GM18505 (cell line): ENCODE data around the gene OR4L1.
"Not testable (repeated sequence)": the region's sequence is repeated elsewhere in the genome, so short reads cannot be mapped to it uniquely, and the experiment has no call there.

Source experiments
- ATAC-seq: cut with Tn5 transposase; IDR thresholded peaks from one replicate; pipeline ENCODE4 v1.9.1; 2021; ENCODE audit not compliant: unreplicated experiment
- POLR2A ChIP-seq: IDR thresholded peaks from 4 replicates; pipeline ENCODE4 v1.6.1; 2011; ENCODE audit warnings: borderline replicate concordance; ENCODE audit not compliant: insufficient read depth, insufficient read length; ENCODE audit errors: extremely low read depth

Gene OR4L1, protein sequence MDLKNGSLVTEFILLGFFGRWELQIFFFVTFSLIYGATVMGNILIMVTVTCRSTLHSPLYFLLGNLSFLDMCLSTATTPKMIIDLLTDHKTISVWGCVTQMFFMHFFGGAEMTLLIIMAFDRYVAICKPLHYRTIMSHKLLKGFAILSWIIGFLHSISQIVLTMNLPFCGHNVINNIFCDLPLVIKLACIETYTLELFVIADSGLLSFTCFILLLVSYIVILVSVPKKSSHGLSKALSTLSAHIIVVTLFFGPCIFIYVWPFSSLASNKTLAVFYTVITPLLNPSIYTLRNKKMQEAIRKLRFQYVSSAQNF

DNA sequence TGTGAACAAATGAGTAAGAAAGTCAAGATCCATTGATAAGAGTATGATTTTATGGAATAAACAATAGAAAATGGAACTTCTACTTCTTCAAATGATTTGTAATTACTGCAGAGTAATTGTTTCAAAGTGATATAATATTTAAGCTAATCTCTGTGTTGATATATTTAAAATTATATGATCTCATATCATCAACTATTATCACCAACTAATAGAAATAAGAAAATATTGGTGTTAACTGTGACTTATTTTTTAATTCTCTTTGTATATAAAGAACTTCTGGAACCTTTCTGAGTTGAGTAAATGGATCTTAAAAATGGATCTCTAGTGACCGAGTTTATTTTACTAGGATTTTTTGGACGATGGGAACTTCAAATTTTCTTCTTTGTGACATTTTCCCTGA is at the start of gene OR4L1:
TSS of gene OR4L1 (plus strand) at position 301 of the 400 bp plus-strand sequence. CDS start at position 301, 0 bp downstream.
- TF ChIP-seq POLR2A = no peak
- no peak for ATAC-seq

DNA sequence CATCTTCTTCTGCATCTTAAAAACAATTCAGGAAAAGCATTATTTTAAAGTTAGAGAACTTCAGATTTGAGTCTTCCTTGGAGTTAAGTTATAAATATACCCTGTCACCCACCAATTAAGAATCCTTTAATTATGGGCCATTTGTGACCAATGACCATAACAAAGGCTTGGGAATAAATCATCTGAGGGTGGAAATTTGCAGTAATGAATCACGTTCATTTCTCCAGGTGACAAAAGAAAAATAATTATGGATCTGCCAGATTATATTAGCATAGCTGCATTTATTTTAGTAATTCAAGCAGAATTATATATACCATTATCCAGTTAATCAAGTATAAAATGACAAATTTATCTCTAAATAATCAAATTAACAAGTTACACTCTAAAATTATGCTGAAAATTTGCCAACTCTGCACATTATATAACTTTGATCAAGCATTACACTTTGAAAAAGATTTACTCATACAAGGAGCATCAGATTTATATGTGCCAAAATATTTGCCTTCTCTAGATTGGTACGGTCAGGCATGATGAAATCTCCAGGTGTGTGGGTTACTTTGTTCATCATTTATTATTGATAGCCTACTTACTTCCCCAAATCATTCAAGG is 40.5 kb upstream of the OR4L1 start, which contains the start of gene OR4K14:
TSS of gene OR4K14 (minus strand) at position 51 of the 609 bp plus-strand sequence. CDS start 4,114 bp downstream, outside the sequence.
- ATAC-seq = no peak
- TF ChIP-seq POLR2A = no peak

DNA sequence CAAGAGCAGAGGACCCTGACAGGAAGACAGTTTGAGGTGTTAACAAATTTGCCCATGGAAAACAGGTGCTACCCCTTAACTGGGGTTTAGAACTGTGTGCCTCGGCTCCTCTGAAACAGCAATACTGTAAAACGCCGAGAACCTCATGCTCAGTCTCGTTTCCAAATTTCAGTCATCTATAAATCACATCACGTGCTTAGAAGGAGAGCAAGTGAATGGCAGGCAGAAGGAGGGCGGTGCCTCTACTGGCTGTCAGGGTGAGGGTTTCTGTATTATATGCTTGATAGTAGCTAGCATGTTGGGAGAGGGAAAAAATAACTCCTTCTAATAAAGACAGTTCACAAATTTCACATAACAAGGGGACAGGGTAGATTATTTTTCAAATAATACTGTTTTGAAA is 28.8 kb upstream of the OR4L1 start:
- no peak for ATAC-seq

DNA sequence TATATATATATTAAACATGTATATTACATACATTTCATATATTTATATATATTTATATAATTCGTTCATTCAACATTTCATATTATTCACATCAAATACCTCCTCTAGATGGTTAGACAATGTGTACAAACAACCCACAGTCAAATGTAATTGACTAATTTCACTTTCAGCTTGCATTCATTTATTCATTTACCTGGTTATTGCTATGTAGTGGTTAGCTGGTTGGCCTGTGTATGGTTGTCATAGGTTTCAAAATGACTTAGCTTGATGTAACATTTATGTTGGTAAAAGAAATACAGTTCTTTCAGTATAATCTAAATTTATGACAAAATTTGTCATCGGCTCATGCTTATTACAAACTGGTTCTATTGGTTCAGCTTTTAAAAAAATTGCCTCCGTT is 24.4 kb upstream of the OR4L1 start:
- ATAC-seq = no peak
- TF ChIP-seq POLR2A = no peak

More for the DNA sequence above, 28.8 kb upstream of the OR4L1 start:
- no peak for TF ChIP-seq POLR2A

DNA sequence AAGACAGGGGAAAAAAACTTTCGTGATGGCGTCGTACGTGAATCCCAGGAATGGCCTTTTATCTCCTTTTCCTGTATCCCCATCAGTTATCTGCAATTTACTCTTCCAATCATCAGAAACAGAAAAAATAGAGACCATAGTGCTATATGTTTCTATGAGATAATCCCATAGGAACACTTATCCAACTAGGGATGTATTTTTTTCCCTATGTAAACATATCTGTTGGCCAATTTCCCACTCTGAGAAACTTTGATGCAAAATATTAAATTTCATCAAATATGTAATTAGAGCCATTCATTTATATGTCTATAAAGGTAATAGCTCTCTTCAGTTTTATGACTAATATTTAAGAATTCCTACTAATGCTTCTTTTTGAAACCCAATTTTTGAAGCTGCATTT is 23.9 kb upstream of the OR4L1 start, which contains the start of gene OR4K13:
TSS of gene OR4K13 (minus strand) at position 101 of the 400 bp plus-strand sequence. CDS start 1,280 bp downstream, outside the sequence.
- no peak for ATAC-seq
- no peak for TF ChIP-seq POLR2A

DNA sequence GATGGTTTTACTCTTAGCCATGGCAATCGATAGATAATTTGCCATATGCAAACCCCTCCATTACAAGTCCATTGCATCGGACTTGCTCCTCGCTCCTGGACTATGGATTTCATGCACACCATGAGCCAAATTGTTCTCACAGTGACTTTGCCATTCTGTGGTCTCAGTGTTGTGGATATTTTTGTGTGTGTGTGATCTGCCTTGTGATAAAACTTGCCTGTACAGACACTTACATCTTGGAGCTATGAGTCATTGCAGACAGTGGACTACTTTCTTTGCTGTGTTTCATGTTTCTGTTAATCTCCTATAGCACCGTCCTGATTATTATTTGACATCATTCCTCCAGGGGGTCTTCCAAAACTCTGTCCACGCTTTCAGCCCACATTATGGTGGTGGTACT is 15.6 kb upstream of the OR4L1 start:
- TF ChIP-seq POLR2A = no peak
- ATAC-seq = no peak

DNA sequence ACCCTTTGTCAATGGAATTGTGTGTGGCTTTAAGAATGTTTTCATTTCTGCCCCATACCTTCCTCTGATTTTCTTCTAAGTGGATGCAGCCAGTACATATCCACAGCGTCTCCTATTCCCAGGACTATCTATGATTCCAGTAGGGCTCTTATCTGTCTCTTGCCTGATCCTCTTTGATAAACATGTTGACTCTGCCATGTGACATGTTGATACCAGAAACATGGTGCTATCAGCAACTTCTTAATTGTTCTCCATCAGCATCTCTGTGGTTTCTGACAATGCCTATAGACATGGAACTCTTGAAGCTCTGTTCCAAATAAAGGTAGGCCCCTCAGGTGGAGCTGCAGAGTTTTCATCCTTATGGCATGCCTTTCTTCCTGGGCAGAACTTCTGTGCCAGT is 11.6 kb upstream of the OR4L1 start:
- no peak for TF ChIP-seq POLR2A
- no peak for ATAC-seq

DNA sequence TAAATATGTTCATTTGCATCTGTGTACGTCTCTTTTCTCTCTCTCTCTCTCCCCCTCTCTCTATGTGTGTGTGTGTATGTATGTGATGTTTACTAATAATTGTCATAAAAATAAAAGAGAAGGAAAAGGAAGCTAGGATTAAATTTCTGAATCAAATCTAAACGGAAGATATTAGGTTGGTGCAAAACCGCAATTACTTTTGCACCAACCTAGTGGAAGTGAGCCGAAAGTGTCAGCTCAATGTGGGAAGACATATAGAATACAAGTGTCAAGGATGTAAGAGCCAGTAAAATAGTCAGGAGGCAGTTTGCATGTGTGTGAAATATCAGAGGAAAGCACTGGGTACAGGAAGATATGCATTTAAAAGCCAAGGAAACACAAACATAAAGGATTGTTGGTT is 32.2 kb downstream of the OR4L1 start:
- TF ChIP-seq POLR2A = no peak
- ATAC-seq = no peak

DNA sequence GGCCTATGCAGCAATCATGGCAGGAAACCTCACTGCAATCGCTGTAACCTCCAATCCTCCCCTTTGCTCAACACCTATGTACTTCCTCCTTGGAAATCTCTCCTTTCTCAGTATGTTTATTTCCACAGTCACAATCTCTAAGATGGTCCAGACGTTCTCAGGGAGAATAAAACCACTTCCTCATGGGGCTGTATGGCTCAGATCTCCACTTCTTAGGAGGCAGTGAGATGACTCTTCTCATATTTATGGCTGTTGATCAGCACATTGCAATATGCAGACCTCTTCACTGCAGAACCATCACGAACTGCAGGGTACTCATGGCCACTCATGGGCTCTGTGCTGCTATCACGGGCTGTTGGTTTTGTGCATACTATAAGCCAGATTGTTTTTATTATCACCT is 33.6 kb downstream of the OR4L1 start:
- no peak for TF ChIP-seq POLR2A
- ATAC-seq = no peak

DNA sequence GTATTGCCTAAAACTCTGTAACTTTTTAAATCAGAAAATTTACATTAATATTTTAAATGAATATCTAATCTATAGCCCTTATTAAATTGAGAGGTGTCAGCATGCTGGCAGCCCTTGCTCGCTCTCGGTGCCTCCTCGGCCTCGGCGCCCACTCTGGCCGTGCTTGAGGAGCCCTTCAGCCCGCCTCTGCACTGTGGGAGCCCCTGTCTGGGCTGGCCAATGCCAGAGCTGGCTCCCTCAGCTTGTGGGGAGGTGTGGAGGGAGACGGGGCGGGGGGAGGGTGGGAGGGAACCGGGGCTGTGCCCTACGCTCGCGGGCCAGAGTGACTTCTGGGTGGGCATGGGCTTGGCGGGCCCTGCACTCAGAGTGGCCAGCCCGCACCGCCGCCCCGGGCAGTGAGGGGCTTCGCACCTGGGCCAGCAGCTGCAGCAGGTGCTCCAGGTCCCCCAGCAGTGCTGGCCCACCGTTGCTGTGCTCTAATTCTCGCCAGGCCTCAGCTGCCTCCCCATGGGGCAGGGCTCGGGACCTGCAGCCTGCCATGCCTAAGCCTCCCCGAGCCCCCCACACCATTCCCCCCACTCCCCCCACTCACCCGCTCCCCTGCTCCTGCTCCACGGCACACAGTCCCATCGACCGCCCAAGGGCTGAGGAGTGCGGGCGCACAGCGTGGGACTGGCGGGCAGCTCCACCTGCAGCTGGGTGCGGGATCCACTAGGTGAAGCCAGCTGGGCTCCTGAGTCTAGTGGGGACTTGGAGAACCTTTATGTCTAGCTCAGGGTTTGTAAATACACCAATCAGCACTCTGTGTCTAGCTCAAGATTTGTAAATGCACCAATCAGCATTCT is 39.3 kb downstream of the OR4L1 start:
- not testable (repeated sequence) for ATAC-seq

DNA sequence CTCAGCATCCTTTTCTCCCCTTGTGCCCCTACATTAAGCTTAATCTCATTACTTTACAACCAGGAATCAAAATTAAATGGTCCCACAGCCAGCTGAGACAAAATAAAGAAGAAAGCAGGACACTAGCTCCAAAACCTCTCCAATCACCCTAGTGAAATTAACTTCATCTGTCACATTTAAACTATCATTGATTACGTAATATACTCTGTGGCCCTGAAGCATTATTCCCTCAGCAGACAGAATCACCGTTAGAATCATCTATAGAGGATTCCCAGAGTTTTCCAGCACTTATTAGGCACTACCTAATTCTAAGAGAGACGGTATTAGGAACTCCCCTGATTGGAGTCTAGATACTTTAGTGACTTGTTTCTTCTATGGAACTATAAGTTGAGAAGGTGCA is 50.6 kb downstream of the OR4L1 start, which contains the start of gene OR4K17:
TSS of gene OR4K17 (plus strand) at position 302 of the 400 bp plus-strand sequence. CDS start 6,761 bp downstream, outside the sequence.
- ATAC-seq = no peak
- TF ChIP-seq POLR2A = no peak
